HEK293 (cell line): Measurements from ENCODE around the gene HLA-G.
A peak's percentile ranks its signal among the peaks of the same experiment; 100 is the strongest.

Experiments
- CTCF ChIA-PET: fragments of 350-600 bp; formaldehyde crosslinking; extraction: SDS; loops from one replicate; lab custom pipeline; 2021; ENCODE audit warnings: antibody characterized with exemption; lab: Yijun Ruan, JAX
- POLR2A ChIA-PET: fragments of 300-600 bp; formaldehyde crosslinking; extraction: SDS; loops from one replicate; lab custom pipeline; 2020; ENCODE audit warnings: antibody characterized with exemption, inconsistent platforms; lab: Yijun Ruan, JAX
- H3K27ac ChIP-seq: fragments of 200-500 bp; sonication (Bioruptor generic); 2 replicates; pipeline ENCODE4 v1.5.1; 2014; ENCODE audit warnings: low read depth, low read length, control low read depth, inconsistent platforms; ENCODE audit errors: extremely low read depth
- H3K36me3 ChIP-seq, 2 experiments: fragments of 200-500 bp in 1 of 2; sonication (Bioruptor generic) in 1 of 2; 1 replicate in 1 of 2; 2 replicates in 1 of 2; pipeline ENCODE4 v1.5.1; 2014 to 2017; ENCODE audit warnings: inconsistent platforms in 2 of 2, low read length in 2 of 2; ENCODE audit not compliant: control insufficient read depth in 2 of 2, insufficient read depth in 1 of 2
- H3K4me1 ChIP-seq: fragments of 200-500 bp; sonication (Bioruptor generic); 2 replicates; pipeline ENCODE4 v1.5.1; 2014; ENCODE audit warnings: mild to moderate bottlenecking, low read length, inconsistent platforms; ENCODE audit not compliant: control insufficient read depth, insufficient read depth
- H3K4me3 ChIP-seq: 2 replicates; pipeline ENCODE4 v1.5.1; 2011; ENCODE audit warnings: low read depth, mild to moderate bottlenecking, control low read depth, low read length, moderate library complexity
- H3K9me3 ChIP-seq: fragments of 200-500 bp; sonication (Bioruptor generic); 2 replicates; pipeline ENCODE4 v1.5.1; 2014; ENCODE audit warnings: low read depth, low read length, inconsistent platforms; ENCODE audit not compliant: control insufficient read depth, insufficient read depth
- GLIS1 ChIP-seq: fragments of 450-650 bp; formaldehyde crosslinking; IDR thresholded peaks from 2 replicates; pipeline ENCODE4 v1.5.1; 2016; ENCODE audit warnings: missing biosample characterization, missing genetic modification characterization
- HOXC10 ChIP-seq: sonication (generic); formaldehyde crosslinking; IDR thresholded peaks from 2 replicates; pipeline ENCODE4 v1.8.1; 2023; ENCODE audit warnings: mild to moderate bottlenecking, missing genetic modification reagents
- IKZF3 ChIP-seq: fragments of 450-650 bp; IDR thresholded peaks from 2 replicates; pipeline ENCODE4 v1.5.0; 2018; ENCODE audit warnings: missing biosample characterization, mild to moderate bottlenecking, missing genetic modification characterization, moderate library complexity
- SCRT1 ChIP-seq: fragments of 450-650 bp; formaldehyde crosslinking; IDR thresholded peaks from 2 replicates; pipeline ENCODE4 v1.5.1; 2016; ENCODE audit warnings: missing biosample characterization, missing genetic modification characterization, borderline replicate concordance
- SCRT2 ChIP-seq: fragments of 450-650 bp; formaldehyde crosslinking; IDR thresholded peaks from 2 replicates; pipeline ENCODE4 v1.5.1; 2016; ENCODE audit warnings: missing biosample characterization, missing genetic modification characterization
- SP7 ChIP-seq: fragments of 450-650 bp; formaldehyde crosslinking; IDR thresholded peaks from 2 replicates; pipeline ENCODE4 v1.5.1; 2016; ENCODE audit warnings: missing biosample characterization, missing genetic modification characterization
- WT1 ChIP-seq: fragments of 450-650 bp; formaldehyde crosslinking; IDR thresholded peaks from 2 replicates; pipeline ENCODE4 v1.5.1; 2016; ENCODE audit warnings: missing biosample characterization, missing genetic modification characterization
- ZNF10 ChIP-seq: fragments of 450-650 bp; formaldehyde crosslinking; IDR thresholded peaks from 2 replicates; pipeline ENCODE4 v1.5.1; 2017; ENCODE audit warnings: missing biosample characterization, missing genetic modification characterization
- ZNF155 ChIP-seq: fragments of 450-650 bp; formaldehyde crosslinking; IDR thresholded peaks from 2 replicates; pipeline ENCODE4 v1.5.1; 2016; ENCODE audit warnings: missing biosample characterization, missing genetic modification characterization
- ZNF23 ChIP-seq: fragments of 450-650 bp; formaldehyde crosslinking; IDR thresholded peaks from 2 replicates; pipeline ENCODE4 v1.5.1; 2016; ENCODE audit warnings: missing biosample characterization, missing genetic modification characterization, borderline replicate concordance
- ZNF239 ChIP-seq: fragments of 450-650 bp; formaldehyde crosslinking; IDR thresholded peaks from 2 replicates; pipeline ENCODE4 v1.5.1; 2016; ENCODE audit warnings: missing biosample characterization, missing genetic modification characterization
- ZNF274 ChIP-seq, 2 experiments: fragments of 200-500 bp in 1 of 2; fragments of 450-650 bp in 1 of 2; sonication (Bioruptor generic) in 1 of 2; formaldehyde crosslinking in 1 of 2; IDR thresholded peaks; 2 replicates each; pipeline versions ENCODE4 v1.5.1 to v1.6.1; 2014 to 2016; ENCODE audit warnings: borderline replicate concordance in 1 of 2, inconsistent platforms in 1 of 2, low read length in 1 of 2, missing biosample characterization in 1 of 2, missing genetic modification characterization in 1 of 2
- ZNF350 ChIP-seq: fragments of 450-650 bp; formaldehyde crosslinking; IDR thresholded peaks from 2 replicates; pipeline ENCODE4 v1.5.0; 2017; ENCODE audit warnings: missing biosample characterization, mild to moderate bottlenecking, missing genetic modification characterization
- TF ChIP-seq, protein P1 (sequence below): fragments of 450-650 bp; formaldehyde crosslinking; IDR thresholded peaks from 2 replicates; pipeline ENCODE4; 2016; ENCODE audit warnings: missing biosample characterization, missing genetic modification characterization
- TF ChIP-seq, protein P2 (sequence below): fragments of 450-650 bp; formaldehyde crosslinking; IDR thresholded peaks from 2 replicates; pipeline ENCODE4 v1.5.1; 2017; ENCODE audit warnings: missing biosample characterization, mild to moderate bottlenecking, missing genetic modification characterization, moderate library complexity
- TF ChIP-seq, protein P3 (sequence below): fragments of 450-650 bp; formaldehyde crosslinking; IDR thresholded peaks from 2 replicates; pipeline ENCODE4 v1.5.1; 2016; ENCODE audit warnings: missing biosample characterization, missing genetic modification characterization
- TF ChIP-seq, protein P4 (sequence below): fragments of 450-650 bp; formaldehyde crosslinking; IDR thresholded peaks from 2 replicates; pipeline ENCODE4 v1.5.1; 2016; ENCODE audit warnings: missing biosample characterization, missing genetic modification characterization

Gene HLA-G

DNA sequence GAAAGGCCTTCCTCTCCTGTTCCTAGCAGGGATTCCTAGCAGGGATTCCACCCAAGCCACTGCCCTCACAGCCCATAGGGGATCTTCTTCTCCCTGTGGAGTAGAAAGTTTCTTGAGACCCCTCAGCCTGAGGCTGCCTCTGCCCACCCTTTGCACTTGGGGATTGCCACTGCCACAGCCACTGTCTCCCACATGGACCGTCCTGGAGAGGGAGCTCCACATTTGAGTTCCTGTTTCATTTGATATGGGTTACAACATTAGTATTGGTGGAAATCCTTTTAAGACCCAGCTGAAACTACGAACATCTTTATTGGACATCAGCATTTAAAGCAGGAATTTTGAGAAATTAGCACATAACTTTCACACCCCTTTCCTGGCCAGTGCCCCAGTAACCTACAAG, 25.6 kb downstream of the HLA-G start (continued):
- no peak for TF ChIP-seq ZNF274 (IDR thresholded peaks at IDR 0.05; ENCODE audit: low read length)
- no peak for TF ChIP-seq ZNF274 (tag by site-specific recombination; IDR thresholded peaks at IDR 0.05; ENCODE audit: borderline replicate concordance)
- TF ChIP-seq GLIS1: no peak
- TF ChIP-seq, protein P1, sequence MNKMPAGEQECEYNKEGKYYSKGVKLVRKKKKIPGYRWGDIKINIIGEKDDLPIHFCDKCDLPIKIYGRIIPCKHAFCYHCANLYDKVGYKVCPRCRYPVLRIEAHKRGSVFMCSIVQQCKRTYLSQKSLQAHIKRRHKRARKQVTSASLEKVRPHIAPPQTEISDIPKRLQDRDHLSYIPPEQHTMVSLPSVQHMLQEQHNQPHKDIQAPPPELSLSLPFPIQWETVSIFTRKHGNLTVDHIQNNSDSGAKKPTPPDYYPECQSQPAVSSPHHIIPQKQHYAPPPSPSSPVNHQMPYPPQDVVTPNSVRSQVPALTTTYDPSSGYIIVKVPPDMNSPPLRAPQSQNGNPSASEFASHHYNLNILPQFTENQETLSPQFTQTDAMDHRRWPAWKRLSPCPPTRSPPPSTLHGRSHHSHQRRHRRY (tag by site-specific recombination): no peak
- no peak for TF ChIP-seq HOXC10 (CRISPR knock-in tag)
- TF ChIP-seq ZNF350 (tag by site-specific recombination): no peak
- TF ChIP-seq, protein P2, sequence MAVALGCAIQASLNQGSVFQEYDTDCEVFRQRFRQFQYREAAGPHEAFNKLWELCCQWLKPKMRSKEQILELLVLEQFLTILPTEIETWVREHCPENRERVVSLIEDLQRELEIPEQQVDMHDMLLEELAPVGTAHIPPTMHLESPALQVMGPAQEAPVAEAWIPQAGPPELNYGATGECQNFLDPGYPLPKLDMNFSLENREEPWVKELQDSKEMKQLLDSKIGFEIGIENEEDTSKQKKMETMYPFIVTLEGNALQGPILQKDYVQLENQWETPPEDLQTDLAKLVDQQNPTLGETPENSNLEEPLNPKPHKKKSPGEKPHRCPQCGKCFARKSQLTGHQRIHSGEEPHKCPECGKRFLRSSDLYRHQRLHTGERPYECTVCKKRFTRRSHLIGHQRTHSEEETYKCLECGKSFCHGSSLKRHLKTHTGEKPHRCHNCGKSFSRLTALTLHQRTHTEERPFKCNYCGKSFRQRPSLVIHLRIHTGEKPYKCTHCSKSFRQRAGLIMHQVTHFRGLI (tag by site-specific recombination): no peak
- TF ChIP-seq ZNF10 (tag by site-specific recombination): no peak

DNA sequence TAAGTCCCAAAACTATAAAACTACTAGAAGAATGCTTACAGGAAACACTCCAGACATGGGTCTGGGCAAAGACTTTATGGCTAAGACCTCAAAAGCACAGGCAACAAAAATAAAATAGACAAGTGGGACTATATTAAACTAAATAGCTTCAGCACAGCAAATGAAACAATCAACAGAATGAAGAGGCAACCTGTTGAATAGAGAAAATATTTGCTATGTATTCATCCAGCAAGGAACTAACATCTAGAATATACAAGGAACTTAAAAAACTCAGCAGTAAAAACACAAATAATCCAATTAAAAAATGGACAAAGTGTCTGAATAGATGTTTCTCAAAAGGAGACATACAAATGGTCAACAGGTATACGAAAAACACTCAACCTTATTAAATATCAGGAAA, 30.4 kb downstream of the HLA-G start:
- no peak overlapping the region for H3K27ac ChIP-seq
- ChIA-PET POLR2A (no interaction called here), CTCF (interaction anchor here (1.2 kb wide), 1 partner anchor 10 kb away, joined by 4 read pairs; no protein-coding TSS in a partner anchor)
- H3K4me1 ChIP-seq: no peaks in the 10 kb centered on the region
- TF ChIP-seq SCRT2 (tag by site-specific recombination) (peak; percentile 90), IKZF3 (tag by site-specific recombination) (no peak), WT1 (no peak), ZNF155 (tag by site-specific recombination) (no peak), ZNF239 (tag by site-specific recombination) (no peak), SP7 (tag by site-specific recombination) (no peak), SCRT1 (tag by site-specific recombination) (peak; percentile 81)
- TF ChIP-seq, protein P3, sequence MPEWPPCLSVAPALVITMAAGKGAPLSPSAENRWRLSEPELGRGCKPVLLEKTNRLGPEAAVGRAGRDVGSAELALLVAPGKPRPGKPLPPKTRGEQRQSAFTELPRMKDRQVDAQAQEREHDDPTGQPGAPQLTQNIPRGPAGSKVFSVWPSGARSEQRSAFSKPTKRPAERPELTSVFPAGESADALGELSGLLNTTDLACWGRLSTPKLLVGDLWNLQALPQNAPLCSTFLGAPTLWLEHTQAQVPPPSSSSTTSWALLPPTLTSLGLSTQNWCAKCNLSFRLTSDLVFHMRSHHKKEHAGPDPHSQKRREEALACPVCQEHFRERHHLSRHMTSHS: no peak
- no peaks in the 10 kb centered on the region for H3K9me3 ChIP-seq
- no peaks in the 10 kb centered on the region for H3K36me3 ChIP-seq
- no peak overlapping the region for H3K4me3 ChIP-seq

DNA sequence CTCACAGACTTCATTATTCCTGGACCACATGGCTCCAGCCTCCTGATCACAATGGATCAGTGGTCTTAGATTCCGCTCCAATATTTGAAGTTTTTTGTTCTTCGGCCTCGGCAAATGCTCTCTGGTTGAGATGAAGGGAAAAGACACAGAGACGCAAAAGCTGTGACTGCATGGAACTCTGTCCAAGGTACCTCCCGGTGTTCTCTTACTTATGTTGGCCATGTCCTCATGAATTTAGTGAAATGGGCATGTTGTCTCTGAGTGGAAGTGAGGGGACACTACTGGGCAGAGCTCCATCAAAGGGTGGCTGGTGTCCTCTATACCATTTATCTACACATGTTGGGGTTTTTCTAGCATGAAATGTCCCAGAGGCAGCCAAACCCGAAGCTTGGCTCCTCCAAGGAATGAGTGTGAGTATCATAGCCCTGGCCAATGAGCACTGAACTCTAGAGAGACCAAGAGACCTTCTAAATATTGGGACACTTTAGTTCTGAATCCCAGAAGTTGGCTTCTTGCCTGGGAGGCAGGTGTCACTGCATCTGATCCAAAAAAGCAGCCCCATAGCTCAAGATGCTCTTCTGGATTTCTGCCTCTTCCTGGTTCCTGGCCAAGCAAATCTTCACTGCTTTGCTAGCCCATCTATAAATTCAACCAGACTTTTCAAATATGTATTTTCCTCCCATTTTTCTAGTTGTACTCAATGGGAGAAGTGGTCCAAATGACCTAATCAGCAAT, 34.1 kb downstream of the HLA-G start:
- Histone ChIP-seq H3K4me1 (no peaks in the 10 kb centered on the region), H3K27ac (no peak overlapping the region), H3K9me3 (no peaks in the 10 kb centered on the region), H3K36me3 (no peaks in the 10 kb centered on the region)
- POLR2A ChIA-PET: no interaction called here
- CTCF ChIA-PET: interaction anchor here (0.6 to 1.9 kb wide), 7 partner anchors 13 to 202 kb away, joined by 3 to 13 read pairs (median 3); no protein-coding TSS in a partner anchor
- no peak for TF ChIP-seq ZNF23 (tag by site-specific recombination)
- TF ChIP-seq, protein P4, sequence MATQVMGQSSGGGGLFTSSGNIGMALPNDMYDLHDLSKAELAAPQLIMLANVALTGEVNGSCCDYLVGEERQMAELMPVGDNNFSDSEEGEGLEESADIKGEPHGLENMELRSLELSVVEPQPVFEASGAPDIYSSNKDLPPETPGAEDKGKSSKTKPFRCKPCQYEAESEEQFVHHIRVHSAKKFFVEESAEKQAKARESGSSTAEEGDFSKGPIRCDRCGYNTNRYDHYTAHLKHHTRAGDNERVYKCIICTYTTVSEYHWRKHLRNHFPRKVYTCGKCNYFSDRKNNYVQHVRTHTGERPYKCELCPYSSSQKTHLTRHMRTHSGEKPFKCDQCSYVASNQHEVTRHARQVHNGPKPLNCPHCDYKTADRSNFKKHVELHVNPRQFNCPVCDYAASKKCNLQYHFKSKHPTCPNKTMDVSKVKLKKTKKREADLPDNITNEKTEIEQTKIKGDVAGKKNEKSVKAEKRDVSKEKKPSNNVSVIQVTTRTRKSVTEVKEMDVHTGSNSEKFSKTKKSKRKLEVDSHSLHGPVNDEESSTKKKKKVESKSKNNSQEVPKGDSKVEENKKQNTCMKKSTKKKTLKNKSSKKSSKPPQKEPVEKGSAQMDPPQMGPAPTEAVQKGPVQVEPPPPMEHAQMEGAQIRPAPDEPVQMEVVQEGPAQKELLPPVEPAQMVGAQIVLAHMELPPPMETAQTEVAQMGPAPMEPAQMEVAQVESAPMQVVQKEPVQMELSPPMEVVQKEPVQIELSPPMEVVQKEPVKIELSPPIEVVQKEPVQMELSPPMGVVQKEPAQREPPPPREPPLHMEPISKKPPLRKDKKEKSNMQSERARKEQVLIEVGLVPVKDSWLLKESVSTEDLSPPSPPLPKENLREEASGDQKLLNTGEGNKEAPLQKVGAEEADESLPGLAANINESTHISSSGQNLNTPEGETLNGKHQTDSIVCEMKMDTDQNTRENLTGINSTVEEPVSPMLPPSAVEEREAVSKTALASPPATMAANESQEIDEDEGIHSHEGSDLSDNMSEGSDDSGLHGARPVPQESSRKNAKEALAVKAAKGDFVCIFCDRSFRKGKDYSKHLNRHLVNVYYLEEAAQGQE (tag by site-specific recombination): peak; percentile 94
- TF ChIP-seq, all 188 proteins: peak for 1
- H3K4me3 ChIP-seq: no peak overlapping the region
